HepG2 (cell line): Measurements from ENCODE around the gene KNG1. TPM values are rescaled to one million over a fixed set of nuclear protein-coding genes. Genes with fewer than 3 reads are reported as not detected.
A peak's percentile ranks its signal among the peaks of the same experiment; 100 is the strongest.

ENCODE experiments used
- ATF6 ChIP-seq: sonication (generic); formaldehyde crosslinking; conservative IDR thresholded peaks from 2 replicates; pipeline ENCODE4 v1.4.0; 2020; ENCODE audit warnings: missing genetic modification reagents
- BRD4 ChIP-seq: sonication (generic); formaldehyde crosslinking; IDR thresholded peaks from 2 replicates; pipeline ENCODE4 v1.4.0; 2020; ENCODE audit warnings: missing genetic modification reagents
- DZIP1 ChIP-seq: sonication (generic); formaldehyde crosslinking; IDR thresholded peaks from 2 replicates; pipeline ENCODE4 v1.5.0; 2020; ENCODE audit warnings: mild to moderate bottlenecking, missing genetic modification reagents
- E2F2 ChIP-seq: sonication (generic); formaldehyde crosslinking; IDR thresholded peaks from 2 replicates; pipeline ENCODE4 v1.4.0; 2020; ENCODE audit warnings: missing genetic modification reagents, borderline replicate concordance
- FOXA1 ChIP-seq, 2 experiments: fragments of 450-650 bp in 1 of 2; sonication (generic) in 1 of 2; formaldehyde crosslinking in 1 of 2; IDR thresholded peaks; 2 replicates each; pipeline versions ENCODE4 v1.4.0 to v1.6.1; 2016 to 2020; ENCODE audit warnings: missing genetic modification reagents in 1 of 2
- FOXP1 ChIP-seq, 2 experiments: fragments of 450-650 bp in 1 of 2; IDR thresholded peaks; 2 replicates each; pipeline ENCODE4 v1.6.1; 2017 to 2018; ENCODE audit warnings: antibody characterized with exemption in 1 of 2
- JUN ChIP-seq: sonication (generic); formaldehyde crosslinking; IDR thresholded peaks from 2 replicates; pipeline ENCODE4 v1.4.0; 2020; ENCODE audit warnings: mild to moderate bottlenecking, missing genetic modification reagents
- KDM4B ChIP-seq: sonication (generic); formaldehyde crosslinking; IDR thresholded peaks from 2 replicates; pipeline ENCODE4 v1.4.0; 2020; ENCODE audit warnings: missing genetic modification reagents
- NFRKB ChIP-seq: fragments of 450-650 bp; IDR thresholded peaks from 2 replicates; pipeline ENCODE4 v1.6.1; 2017
- PAX8 ChIP-seq: sonication (generic); formaldehyde crosslinking; IDR thresholded peaks from 2 replicates; pipeline ENCODE4 v1.8.0; 2022; ENCODE audit warnings: mild to moderate bottlenecking, missing genetic modification reagents, borderline replicate concordance
- RBM22 ChIP-seq: fragments of 200-400 bp; formaldehyde crosslinking; optimal IDR thresholded peaks from 2 replicates; pipeline ENCODE3; 2017; ENCODE audit warnings: mild to moderate bottlenecking, low read length, moderate library complexity
- SALL1 ChIP-seq: sonication (generic); formaldehyde crosslinking; IDR thresholded peaks from 2 replicates; pipeline ENCODE4 v1.8.0; 2022; ENCODE audit warnings: mild to moderate bottlenecking, missing genetic modification reagents
- SMYD3 ChIP-seq: sonication (generic); formaldehyde crosslinking; IDR thresholded peaks from 2 replicates; pipeline ENCODE4 v1.8.1; 2023; ENCODE audit warnings: mild to moderate bottlenecking, missing genetic modification reagents
- SPEN ChIP-seq: sonication (generic); formaldehyde crosslinking; IDR thresholded peaks from 2 replicates; pipeline ENCODE4 v1.5.1; 2020; ENCODE audit warnings: low read depth, mild to moderate bottlenecking, missing genetic modification reagents
- STAT5B ChIP-seq: sonication (generic); formaldehyde crosslinking; IDR thresholded peaks from 2 replicates; pipeline ENCODE4 v1.4.0; 2020; ENCODE audit warnings: missing genetic modification reagents
- SYNCRIP ChIP-seq: fragments of 200-400 bp; formaldehyde crosslinking; IDR thresholded peaks from 2 replicates; pipeline ENCODE4 v1.6.1; 2018; ENCODE audit warnings: mild to moderate bottlenecking, low read depth, low read length; ENCODE audit not compliant: insufficient read depth
- WIZ ChIP-seq: sonication (generic); formaldehyde crosslinking; IDR thresholded peaks from 2 replicates; pipeline ENCODE4 v1.5.1; 2020; ENCODE audit warnings: mild to moderate bottlenecking, missing genetic modification reagents
- ZNF20 ChIP-seq: sonication (generic); formaldehyde crosslinking; IDR thresholded peaks from 2 replicates; pipeline ENCODE4 v1.4.0; 2020; ENCODE audit warnings: mild to moderate bottlenecking, moderate library complexity, missing genetic modification reagents
- ZNF276 ChIP-seq: sonication (generic); formaldehyde crosslinking; IDR thresholded peaks from 2 replicates; pipeline ENCODE4 v1.4.0; 2020; ENCODE audit warnings: mild to moderate bottlenecking, low read depth, missing genetic modification reagents
- ZNF30 ChIP-seq: sonication (generic); formaldehyde crosslinking; IDR thresholded peaks from 2 replicates; pipeline ENCODE4 v1.5.0; 2020; ENCODE audit warnings: mild to moderate bottlenecking, missing genetic modification reagents
- ZNF333 ChIP-seq: sonication (generic); formaldehyde crosslinking; IDR thresholded peaks from 2 replicates; pipeline ENCODE4 v1.4.0; 2020; ENCODE audit warnings: mild to moderate bottlenecking, missing genetic modification reagents, borderline replicate concordance
- ZNF770 ChIP-seq: sonication (generic); formaldehyde crosslinking; IDR thresholded peaks from 2 replicates; pipeline ENCODE4 v1.5.0; 2020; ENCODE audit warnings: mild to moderate bottlenecking, missing genetic modification reagents
- polyA plus RNA-seq, 8 experiments: library from polyadenylated mRNA; depleted of rRNA in 3 of 8; stranded (reverse) in 7 of 8; unstranded in 1 of 8; fragments of >200 nt; fragmentation: Illumina TruSeq in 4 of 8; extraction: Trizol in 4 of 8; gene quantifications; 2 replicates each; pipeline versions ENCODE4 v1.2.1 to v1.2.3, GENCODE V29; 2011 to 2016; ENCODE audit warnings: low read depth in 4 of 8, missing spikeins in 1 of 8, mixed read lengths in 1 of 8; ENCODE audit not compliant: insufficient read depth in 1 of 8
- total RNA-seq, 5 experiments: library from RNA; depleted of rRNA; stranded (reverse); fragments of >200 nt; fragmentation: Illumina TruSeq; extraction: Trizol; gene quantifications; 2 replicates each; pipeline ENCODE4 v1.2.3, GENCODE V29; 2016; ENCODE audit warnings: low read depth in 1 of 5

KNG1 gene
- total and polyA plus RNA-seq, 2 of the 13 experiments (the other 11 are each of a cell fraction or from before 2014, with no cell fraction given) = 6.5 to 7.0 TPM

- TF ChIP-seq ZNF276 (no peak), SYNCRIP (no peak), ATF6 (0 out of 2 replicates have a peak, but pooled peaks have one; percentile 60), ZNF333 (no peak), ZNF20 (CRISPR knock-in tag) (no peak), SALL1 (peak; percentile 81), JUN (CRISPR knock-in tag) (no peak), SMYD3 (0 out of 2 replicates have a peak, but pooled peaks have one; percentile 26), PAX8 (CRISPR knock-in tag) (no peak), E2F2 (no peak), WIZ (CRISPR knock-in tag) (no peak), FOXA1 (IDR thresholded peaks at IDR 0.05) (no peak), FOXA1 (CRISPR knock-in tag; IDR thresholded peaks at IDR 0.05) (peak; percentile 37; the same call in 1 of the 2 replicates), ZNF30 (no peak), RBM22 (no peak), KDM4B (no peak), DZIP1 (no peak), FOXP1 (IDR thresholded peaks at IDR 0.05) (no peak), FOXP1 (CRISPR knock-in tag; IDR thresholded peaks at IDR 0.05) (no peak), SPEN (CRISPR knock-in tag) (0 out of 2 replicates have a peak, but pooled peaks have one; percentile 21), ZNF770 (CRISPR knock-in tag) (no peak), BRD4 (CRISPR knock-in tag) (no peak), NFRKB (no peak), STAT5B (no peak)
These were observed 28.8 kb downstream of the KNG1 start (continued) for GRCh38 chr3:186746008-186746407.
